H9 (cell line): ENCODE results near the gene PDGFB. TPM values are rescaled to one million over a fixed set of nuclear protein-coding genes. Genes with fewer than 3 reads are reported as not detected.

Experiments used
- DNase-seq: peaks from one replicate; pipeline ENCODE4 v3.0.0-alpha.2; 2017
- H2AFZ ChIP-seq: one replicate; pipeline ENCODE4 v1.6.1; 2013; ENCODE audit warnings: mild to moderate bottlenecking, low read length, control low read depth, moderate library complexity
- H2AK5ac ChIP-seq: 2 replicates; pipeline ENCODE4 v1.6.1; 2013; ENCODE audit warnings: low read length, control low read depth, mixed read lengths; ENCODE audit not compliant: insufficient read length
- H2BK120ac ChIP-seq: one replicate; pipeline ENCODE4 v1.6.1; 2013; ENCODE audit warnings: low read depth, mild to moderate bottlenecking, low read length, control low read depth, inconsistent platforms; ENCODE audit not compliant: poor library complexity, severe bottlenecking
- H2BK12ac ChIP-seq: 2 replicates; pipeline ENCODE4 v1.6.1; 2013; ENCODE audit warnings: low read length, control low read depth, mixed read lengths, low read depth; ENCODE audit not compliant: insufficient read length
- H2BK15ac ChIP-seq: 2 replicates; pipeline ENCODE4 v1.6.1; 2013; ENCODE audit warnings: low read depth, low read length, control low read depth
- H2BK20ac ChIP-seq: one replicate; pipeline ENCODE4 v1.6.1; 2013; ENCODE audit warnings: low read depth, mild to moderate bottlenecking, low read length, control low read depth, inconsistent platforms; ENCODE audit not compliant: poor library complexity, severe bottlenecking
- H2BK5ac ChIP-seq: 2 replicates; pipeline ENCODE4 v1.6.1; 2013; ENCODE audit warnings: low read length, control low read depth, mixed read lengths; ENCODE audit not compliant: insufficient read length
- H3K14ac ChIP-seq: 2 replicates; pipeline ENCODE4 v1.6.1; 2013; ENCODE audit warnings: low read length, control low read depth; ENCODE audit not compliant: insufficient read depth
- H3K18ac ChIP-seq: 2 replicates; pipeline ENCODE4 v1.6.1; 2013; ENCODE audit warnings: low read depth, mild to moderate bottlenecking, mixed read lengths, low read length, control low read depth; ENCODE audit not compliant: insufficient read length
- H3K23ac ChIP-seq: 2 replicates; pipeline ENCODE4 v1.6.1; 2013; ENCODE audit warnings: low read length, control low read depth, mixed read lengths, low read depth; ENCODE audit not compliant: insufficient read length
- H3K23me2 ChIP-seq: 2 replicates; pipeline ENCODE4 v1.6.1; 2013; ENCODE audit warnings: low read depth, mild to moderate bottlenecking, mixed read lengths, low read length, control low read depth; ENCODE audit not compliant: insufficient read length, poor library complexity, severe bottlenecking
- H3K27ac ChIP-seq: 2 replicates; pipeline ENCODE4 v1.5.1; 2013; ENCODE audit warnings: low read length, control low read depth, mixed read lengths, low read depth; ENCODE audit not compliant: insufficient read length
- H3K27me3 ChIP-seq: 2 replicates; pipeline ENCODE4 v1.6.1; 2013; ENCODE audit warnings: low read length, control low read depth, inconsistent platforms; ENCODE audit not compliant: insufficient read depth
- H3K4ac ChIP-seq: 2 replicates; pipeline ENCODE4 v1.6.1; 2013; ENCODE audit warnings: low read depth, mild to moderate bottlenecking, control low read depth, inconsistent platforms, low read length, moderate library complexity
- H3K4me1 ChIP-seq: 2 replicates; pipeline ENCODE4 v1.6.1; 2013; ENCODE audit warnings: low read length, control low read depth, inconsistent platforms; ENCODE audit not compliant: insufficient read depth
- H3K4me2 ChIP-seq: 2 replicates; pipeline ENCODE4 v1.6.1; 2013; ENCODE audit warnings: low read length, control low read depth, mixed read lengths; ENCODE audit not compliant: insufficient read length, insufficient read depth
- H3K56ac ChIP-seq: 2 replicates; pipeline ENCODE4 v1.6.1; 2013; ENCODE audit warnings: low read depth, mild to moderate bottlenecking, mixed read lengths, low read length, control low read depth; ENCODE audit not compliant: insufficient read length
- H3K79me1 ChIP-seq: 2 replicates; pipeline ENCODE4 v1.6.1; 2013; ENCODE audit warnings: low read depth, mild to moderate bottlenecking, moderate library complexity, low read length, control low read depth, inconsistent platforms; ENCODE audit not compliant: insufficient read depth, poor library complexity, severe bottlenecking
- H3K79me2 ChIP-seq: 2 replicates; pipeline ENCODE4 v1.6.1; 2013; ENCODE audit warnings: low read length, control low read depth, inconsistent platforms; ENCODE audit not compliant: insufficient read depth
- H3K9ac ChIP-seq: 2 replicates; pipeline ENCODE4 v1.6.1; 2013; ENCODE audit warnings: low read length, control low read depth, mixed read lengths; ENCODE audit not compliant: insufficient read length; ENCODE audit errors: extremely low read depth
- H3K9me3 ChIP-seq: one replicate; pipeline ENCODE4 v1.6.1; 2013; ENCODE audit warnings: low read depth, low read length, inconsistent platforms; ENCODE audit not compliant: control insufficient read depth
- H3T11ph ChIP-seq: one replicate; pipeline ENCODE4 v1.6.1; 2013; ENCODE audit warnings: mild to moderate bottlenecking, low read length, control low read depth, inconsistent platforms
- H4K20me1 ChIP-seq: one replicate; pipeline ENCODE4 v1.6.1; 2013; ENCODE audit not compliant: control insufficient read depth, insufficient read length, insufficient read depth
- H4K5ac ChIP-seq: 2 replicates; pipeline ENCODE4 v1.6.1; 2013; ENCODE audit warnings: low read depth, mild to moderate bottlenecking, mixed read lengths, low read length, control low read depth; ENCODE audit not compliant: insufficient read length
- H4K8ac ChIP-seq: replicated peaks from 2 replicates; pipeline ENCODE4 v1.6.1; 2013; ENCODE audit warnings: low read length, control low read depth, mixed read lengths, low read depth; ENCODE audit not compliant: insufficient read length
- H4K91ac ChIP-seq: 2 replicates; pipeline ENCODE4 v1.6.1; 2013; ENCODE audit warnings: low read depth, mild to moderate bottlenecking, moderate library complexity, mixed read lengths, low read length, control low read depth; ENCODE audit not compliant: insufficient read length
- H3K27ac Mint-ChIP-seq, 3 experiments: 2 replicates in 2 of 3; 3 replicates in 1 of 3; pipeline ENCODE4 v1.8.0; 2020 to 2021; ENCODE audit warnings: mixed read lengths in 3 of 3, mild to moderate bottlenecking in 1 of 3, moderate library complexity in 1 of 3
- H3K27me3 Mint-ChIP-seq: 2 replicates; pipeline ENCODE4 v1.8.0; 2021; ENCODE audit warnings: low read depth, mild to moderate bottlenecking, moderate library complexity, mixed read lengths
- H3K36me3 Mint-ChIP-seq, 3 experiments: 2 replicates in 2 of 3; 3 replicates in 1 of 3; pipeline ENCODE4 v1.8.0; 2020 to 2021; ENCODE audit warnings: low read depth in 3 of 3, mixed read lengths in 3 of 3; ENCODE audit not compliant: insufficient read depth in 1 of 3
- H3K4me1 Mint-ChIP-seq, 2 experiments: 2 replicates each; pipeline ENCODE4 v1.8.0; 2020; ENCODE audit warnings: mixed read lengths in 2 of 2
- H3K4me3 Mint-ChIP-seq, 2 experiments: 2 replicates in 1 of 2; 3 replicates in 1 of 2; pipeline ENCODE4 v1.8.0; 2020 to 2021; ENCODE audit warnings: mild to moderate bottlenecking in 2 of 2, mixed read lengths in 2 of 2, moderate library complexity in 1 of 2
- H3K9me3 Mint-ChIP-seq, 2 experiments: 2 replicates in 1 of 2; 3 replicates in 1 of 2; pipeline ENCODE4 v1.8.0; 2020; ENCODE audit warnings: mild to moderate bottlenecking in 2 of 2, mixed read lengths in 2 of 2, moderate library complexity in 1 of 2
- WGBS: extraction: QIAGEN DNeasy Blood & Tissue Kit; methylation state at CpG from one replicate; pipeline ENCODE4 v1.1.7; 2013; ENCODE audit warnings: missing lambda C conversion rate, low lambda C conversion rate, mixed read lengths; ENCODE audit not compliant: insufficient read length; ENCODE audit errors: extremely low coverage; 5-methylcytosine and 5-hydroxymethylcytosine counted together
- total RNA-seq: library from RNA; stranded (reverse); gene quantifications from 2 replicates; pipeline ENCODE4 v1.2.1, GENCODE V29; 2021
- TF ChIP-seq, protein P1 (sequence below): fragments of 200-600 bp; sonication (generic); conservative IDR thresholded peaks from 3 replicates; pipeline ENCODE4 v1.8.0; 2021; ENCODE audit warnings: antibody characterized with exemption, mild to moderate bottlenecking

The PDGFB gene
- total RNA-seq, 1 experiment from 2014 or later = 6.1 TPM

DNA sequence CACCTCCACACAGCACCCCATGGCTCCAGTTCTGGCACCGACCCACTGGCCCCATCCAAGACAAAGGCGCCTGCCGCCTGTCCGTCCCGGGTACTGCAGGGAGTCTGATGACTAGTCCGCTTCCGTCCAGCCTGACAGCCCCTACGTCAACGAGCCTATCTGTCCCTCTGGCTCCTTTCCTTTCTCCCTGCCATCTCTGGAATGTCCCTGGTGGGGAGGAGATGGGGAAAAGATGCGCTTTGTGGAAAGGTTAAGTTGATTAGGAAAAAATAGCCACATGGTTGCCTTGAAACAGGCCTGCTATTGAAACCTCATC, 10.4 kb downstream of the PDGFB start:
- peak overlapping the region; percentile 55 to 88 (median 68); a peak in 4 of 7 replicates for H3K27ac Mint-ChIP-seq
- H4K91ac ChIP-seq = no peak overlapping the region
- H3K56ac ChIP-seq = no peak overlapping the region
- no peak overlapping the region for H3K18ac ChIP-seq
- peaks cover 47% of the 10 kb centered on the region for H3K27me3 Mint-ChIP-seq
- peak overlapping the region in 1 of 2 experiments; percentile 61; a peak in 2 of 5 replicates for H3K4me3 Mint-ChIP-seq
- no peak overlapping the region for H4K8ac ChIP-seq
- TF ChIP-seq, protein P1, sequence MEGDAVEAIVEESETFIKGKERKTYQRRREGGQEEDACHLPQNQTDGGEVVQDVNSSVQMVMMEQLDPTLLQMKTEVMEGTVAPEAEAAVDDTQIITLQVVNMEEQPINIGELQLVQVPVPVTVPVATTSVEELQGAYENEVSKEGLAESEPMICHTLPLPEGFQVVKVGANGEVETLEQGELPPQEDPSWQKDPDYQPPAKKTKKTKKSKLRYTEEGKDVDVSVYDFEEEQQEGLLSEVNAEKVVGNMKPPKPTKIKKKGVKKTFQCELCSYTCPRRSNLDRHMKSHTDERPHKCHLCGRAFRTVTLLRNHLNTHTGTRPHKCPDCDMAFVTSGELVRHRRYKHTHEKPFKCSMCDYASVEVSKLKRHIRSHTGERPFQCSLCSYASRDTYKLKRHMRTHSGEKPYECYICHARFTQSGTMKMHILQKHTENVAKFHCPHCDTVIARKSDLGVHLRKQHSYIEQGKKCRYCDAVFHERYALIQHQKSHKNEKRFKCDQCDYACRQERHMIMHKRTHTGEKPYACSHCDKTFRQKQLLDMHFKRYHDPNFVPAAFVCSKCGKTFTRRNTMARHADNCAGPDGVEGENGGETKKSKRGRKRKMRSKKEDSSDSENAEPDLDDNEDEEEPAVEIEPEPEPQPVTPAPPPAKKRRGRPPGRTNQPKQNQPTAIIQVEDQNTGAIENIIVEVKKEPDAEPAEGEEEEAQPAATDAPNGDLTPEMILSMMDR = 0 out of 3 replicates have a peak, but pooled peaks have one; percentile 13
- peaks cover 6% of the 10 kb centered on the region; the same call in 1 of the 2 replicates for H3K4me1 ChIP-seq
- no peak for DNase-seq
- H2AK5ac ChIP-seq = no peak overlapping the region
- H3K27ac ChIP-seq = no peak overlapping the region
- H2BK5ac ChIP-seq = no peak overlapping the region
- H3K27me3 ChIP-seq = no peaks in the 10 kb centered on the region; the same call in 1 of the 2 replicates
- H3K9me3 Mint-ChIP-seq = no peaks in the 10 kb centered on the region; a peak in 1 of 5 replicates
- no peak overlapping the region for H2BK120ac ChIP-seq
- H4K5ac ChIP-seq = no peak overlapping the region
- no peak overlapping the region for H2AFZ ChIP-seq
- no peaks in the 10 kb centered on the region for H3K79me1 ChIP-seq
- H3K23ac ChIP-seq = no peak overlapping the region
- no peak overlapping the region for H3K4ac ChIP-seq
- H2BK15ac ChIP-seq = no peak overlapping the region
- no peak overlapping the region for H2BK20ac ChIP-seq
- H3K9ac ChIP-seq = no peak overlapping the region
- H3K14ac ChIP-seq = no peak overlapping the region
- peaks cover 0 to 2% (median 0%) of the 10 kb centered on the region in 3 experiments; a peak in 2 of 7 replicates for H3K36me3 Mint-ChIP-seq
- no peak overlapping the region for H3T11ph ChIP-seq
- no peak overlapping the region for H2BK12ac ChIP-seq
- H4K20me1 ChIP-seq = no peaks in the 10 kb centered on the region
- no peak overlapping the region for H3K4me2 ChIP-seq
- no peaks in the 10 kb centered on the region for H3K23me2 ChIP-seq
- no CpG with 5 or more reads among the region's 10 CpGs for WGBS
- no peaks in the 10 kb centered on the region for H3K9me3 ChIP-seq
- H3K79me2 ChIP-seq = no peaks in the 10 kb centered on the region
- H3K4me1 Mint-ChIP-seq = peaks cover 54 to 66% of the 10 kb centered on the region in 2 experiments
